HG03060 (cell line): Measurements from ENCODE around the gene ADSL.
A peak's percentile ranks its signal among the peaks of the same experiment; 100 is the strongest.
"Not testable (repeated sequence)": the region's sequence is repeated elsewhere in the genome, so short reads cannot be mapped to it uniquely, and the experiment has no call there.

Experiments used
- ATAC-seq: cut with Tn5 transposase; IDR thresholded peaks from one replicate; pipeline ENCODE4 v1.9.1; 2021; ENCODE audit warnings: low read depth, moderate number of reproducible peaks; ENCODE audit not compliant: unreplicated experiment

The ADSL gene

DNA sequence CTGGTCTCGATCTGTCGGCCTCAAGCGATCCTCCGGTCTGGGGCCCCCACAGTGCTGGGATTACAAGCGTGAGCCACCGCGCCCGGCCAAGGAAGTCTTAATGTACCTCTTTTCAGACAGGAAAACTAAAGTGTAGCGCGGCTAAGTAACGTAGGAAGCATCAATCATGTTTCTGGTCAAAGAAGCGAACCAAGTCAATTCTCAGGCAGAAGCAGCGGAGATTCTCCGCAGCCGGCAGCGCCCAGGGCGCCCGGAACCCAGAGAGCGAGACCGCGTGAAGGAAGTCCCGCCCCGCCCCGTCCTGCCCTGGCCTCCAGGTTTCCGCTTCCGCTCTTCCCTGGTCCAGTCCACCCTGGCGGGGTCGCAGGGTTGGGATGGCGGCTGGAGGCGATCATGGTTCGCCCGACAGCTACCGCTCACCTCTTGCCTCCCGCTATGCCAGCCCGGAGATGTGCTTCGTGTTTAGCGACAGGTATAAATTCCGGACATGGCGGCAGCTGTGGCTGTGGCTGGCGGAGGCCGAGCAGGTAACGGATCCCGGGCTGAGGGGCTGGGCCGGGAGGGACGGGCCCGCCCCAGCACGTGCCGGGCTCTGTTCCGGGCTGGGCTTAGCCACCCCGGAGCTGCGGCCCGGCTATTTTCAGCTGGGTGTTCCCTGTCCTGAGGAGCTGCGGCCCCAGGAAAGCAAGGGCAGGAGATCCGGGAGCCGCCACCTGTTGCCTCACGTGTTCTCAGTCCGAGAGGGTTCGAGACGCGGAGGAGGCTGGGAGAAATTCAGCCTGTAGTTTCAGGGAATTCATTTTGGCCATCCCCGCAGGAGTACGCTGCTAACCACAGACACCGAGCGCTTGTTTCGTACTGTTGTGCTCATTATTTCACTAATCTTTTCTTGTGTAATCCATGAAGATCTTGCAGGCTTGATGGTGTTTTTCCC is at the start of gene ADSL:
ADSL (plus strand) TSS at position 316 of the 934 bp plus-strand sequence; CDS start at position 375, 59 bp downstream.
- ATAC-seq: peak; percentile 45

DNA sequence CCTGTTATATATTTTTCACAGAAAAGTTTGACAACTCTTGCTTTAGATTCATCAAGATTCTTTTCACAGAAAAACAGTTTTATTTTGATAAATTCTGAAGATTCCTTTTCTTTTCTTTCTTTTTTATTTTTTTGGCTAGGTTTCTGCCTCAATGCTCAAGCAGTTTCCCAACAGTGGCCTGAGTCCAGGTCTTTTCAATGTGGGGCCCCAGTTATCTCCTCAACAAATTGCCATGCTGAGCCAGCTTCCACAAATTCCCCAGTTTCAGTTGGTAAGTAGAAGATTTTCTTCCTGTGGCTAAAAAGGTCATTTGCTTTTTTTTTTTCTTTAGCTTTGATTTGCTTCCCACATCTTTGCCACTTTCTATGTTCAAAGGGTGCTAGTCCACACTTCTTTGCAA is 46.0 kb upstream of the ADSL start:
- no peak for ATAC-seq

DNA sequence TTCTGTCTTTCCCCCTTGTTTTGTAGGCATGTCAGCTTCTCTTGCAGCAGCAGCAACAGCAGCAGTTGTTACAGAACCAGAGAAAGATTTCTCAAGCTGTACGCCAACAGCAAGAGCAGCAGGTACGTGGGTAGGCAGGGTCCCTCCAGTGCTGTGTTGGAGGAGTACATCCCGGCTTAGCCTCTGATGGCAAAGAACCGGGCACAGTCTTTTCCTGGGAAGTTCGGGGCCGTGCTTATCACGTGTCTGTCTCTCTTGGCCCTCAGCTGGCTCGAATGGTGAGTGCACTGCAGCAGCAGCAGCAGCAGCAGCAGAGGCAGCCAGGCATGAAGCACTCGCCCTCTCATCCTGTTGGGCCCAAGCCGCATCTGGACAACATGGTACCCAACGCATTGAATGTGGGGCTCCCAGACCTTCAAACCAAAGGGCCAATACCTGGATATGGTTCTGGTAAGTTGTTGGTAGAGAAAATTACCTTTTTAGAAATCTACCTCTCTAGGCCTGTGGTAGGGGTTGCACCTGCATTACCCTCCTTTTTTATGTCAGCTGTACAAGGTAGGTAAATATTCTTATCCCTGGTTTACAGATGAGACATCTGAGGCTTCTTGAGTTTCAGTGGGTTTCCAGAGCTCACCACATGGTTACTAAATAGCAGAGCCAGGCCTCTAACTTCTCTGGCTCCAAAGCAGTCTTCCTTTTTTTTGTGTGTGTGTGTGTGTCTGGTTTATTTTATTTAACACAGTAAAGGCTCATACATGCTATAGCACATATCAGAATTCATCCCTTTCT is 45.2 kb upstream of the ADSL start:
- ATAC-seq: no peak

DNA sequence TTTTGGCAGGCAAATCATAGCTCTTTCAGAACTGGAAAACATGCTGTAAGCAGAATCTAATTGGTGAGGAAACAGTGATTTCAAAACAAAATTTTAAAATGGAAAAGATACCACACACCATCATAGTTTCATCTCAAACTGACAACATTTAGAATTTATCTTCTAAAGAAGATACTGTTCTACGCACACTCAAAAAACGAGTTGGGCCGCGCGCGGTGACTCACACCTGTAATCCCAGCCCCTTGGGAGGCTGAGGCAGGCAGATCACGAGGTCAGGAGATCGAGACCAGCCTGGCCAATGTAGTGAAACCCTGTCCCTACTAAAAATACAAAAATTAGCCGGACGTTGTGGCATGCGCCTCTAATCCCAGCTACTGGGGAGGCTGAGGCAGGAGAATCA is 44.2 kb upstream of the ADSL start:
- ATAC-seq: no peak

DNA sequence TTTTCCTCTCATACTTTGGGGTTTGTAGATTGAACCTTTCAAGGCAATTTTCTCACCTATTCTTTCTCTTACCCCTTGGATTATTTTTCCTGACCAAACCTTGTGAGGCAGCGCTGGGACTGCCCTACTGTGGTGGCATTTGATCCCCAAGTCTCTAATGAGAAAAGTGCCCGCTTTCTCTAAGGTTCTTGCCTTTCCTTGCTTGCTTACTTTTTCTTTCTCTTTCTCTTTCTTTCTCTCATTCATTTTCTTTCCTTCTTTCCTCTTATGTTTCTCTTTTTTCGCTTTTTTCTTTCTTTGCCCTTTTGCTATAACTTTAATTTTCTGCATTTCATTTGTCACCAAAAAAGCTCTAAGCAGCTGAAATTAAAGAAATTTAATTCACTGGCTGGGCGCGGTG is 40.7 kb upstream of the ADSL start:
- ATAC-seq: no peak

DNA sequence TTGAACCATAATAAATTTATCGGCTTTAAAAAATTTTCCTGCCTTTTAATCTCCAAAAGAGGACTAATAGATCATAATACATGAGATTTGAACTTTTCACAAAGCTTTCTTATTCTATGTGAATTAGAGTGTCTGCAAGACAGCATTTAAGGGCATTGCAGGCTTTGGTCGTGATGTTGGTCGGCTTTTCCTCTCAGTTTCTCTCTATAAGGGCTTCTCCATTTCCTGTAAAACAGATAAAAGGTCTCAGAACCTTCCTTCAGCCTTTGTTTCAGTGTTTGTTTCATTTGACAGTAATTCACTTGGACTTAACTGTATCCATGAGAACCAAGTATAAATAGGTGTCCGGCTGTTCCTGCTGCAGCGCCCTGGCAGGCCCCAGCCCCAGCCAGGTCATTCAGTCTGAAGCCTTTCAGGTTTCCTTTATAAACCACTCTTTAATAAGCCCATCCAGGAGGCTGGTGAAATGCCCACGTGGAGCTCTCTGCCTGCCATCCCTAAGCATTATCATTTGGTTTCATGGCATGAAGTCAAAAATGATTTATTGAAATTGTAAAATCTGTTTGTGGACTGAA is 37.2 kb upstream of the ADSL start:
- ATAC-seq: no peak

DNA sequence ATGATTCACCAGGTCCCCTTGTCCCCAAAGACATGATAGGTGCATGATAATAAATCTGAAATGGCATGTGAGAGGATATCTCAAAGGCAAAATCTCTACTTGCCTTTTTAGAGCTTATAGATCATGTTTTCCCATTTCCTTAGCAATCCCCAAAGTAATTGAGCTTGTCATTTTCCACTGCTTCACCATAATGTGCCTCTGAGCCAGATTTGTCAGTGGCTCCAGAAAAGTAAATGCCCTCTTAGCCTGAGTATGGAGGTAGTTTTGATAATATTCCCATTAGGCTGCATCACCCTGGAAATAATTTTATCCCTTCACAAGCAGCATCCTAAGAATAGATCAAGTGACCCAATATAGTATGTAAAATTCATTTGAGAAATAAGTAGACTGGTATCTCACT is 36.7 kb upstream of the ADSL start:
- ATAC-seq: no peak

DNA sequence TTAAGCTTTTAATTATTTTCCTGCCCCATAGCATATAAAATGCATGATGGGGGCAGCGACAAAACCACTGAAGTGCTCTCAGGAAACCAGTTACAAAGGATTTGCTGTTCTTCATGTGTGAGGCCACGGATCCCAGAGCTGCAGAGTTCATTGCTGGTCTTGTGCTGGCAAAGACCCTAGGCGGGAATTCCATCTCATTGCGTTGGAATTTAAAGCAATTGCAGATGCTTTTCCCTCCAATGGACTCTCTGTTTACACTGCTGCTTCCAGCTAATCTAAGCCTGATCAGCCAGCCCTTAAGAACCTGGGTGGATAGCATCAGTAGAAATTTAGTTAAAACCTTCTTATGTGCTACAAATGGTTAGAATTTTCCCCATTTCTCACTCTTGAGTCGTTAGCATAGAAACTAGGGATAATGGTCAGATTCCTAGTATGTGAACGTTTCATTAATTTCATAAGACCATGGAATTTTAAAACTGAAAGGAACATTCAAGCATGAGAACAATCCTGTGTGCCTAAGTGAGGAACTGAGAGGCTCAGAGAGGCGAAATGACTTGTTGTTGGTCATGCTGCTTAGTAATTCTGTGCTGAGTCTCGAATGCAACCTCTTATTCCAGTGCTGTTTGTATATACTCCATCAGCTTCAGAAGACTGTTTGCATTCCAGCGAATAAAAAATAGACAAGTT is 36.1 kb upstream of the ADSL start:
- no peak for ATAC-seq

DNA sequence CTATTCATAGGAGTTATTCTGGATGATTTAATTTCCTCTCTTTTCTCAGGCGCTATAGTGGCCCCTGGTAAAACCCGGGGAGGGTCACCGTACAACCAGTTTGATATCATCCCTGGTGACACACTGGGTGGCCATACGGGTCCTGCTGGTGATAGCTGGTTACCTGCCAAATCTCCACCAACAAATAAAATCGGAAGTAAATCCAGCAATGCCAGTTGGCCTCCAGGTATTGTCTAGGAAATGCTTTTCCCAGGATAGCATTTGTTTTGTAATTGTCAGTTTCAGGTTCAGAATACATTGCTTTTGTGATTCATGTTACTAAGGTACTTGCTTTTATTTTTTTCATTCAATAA is 35.6 kb upstream of the ADSL start:
- ATAC-seq: no peak

DNA sequence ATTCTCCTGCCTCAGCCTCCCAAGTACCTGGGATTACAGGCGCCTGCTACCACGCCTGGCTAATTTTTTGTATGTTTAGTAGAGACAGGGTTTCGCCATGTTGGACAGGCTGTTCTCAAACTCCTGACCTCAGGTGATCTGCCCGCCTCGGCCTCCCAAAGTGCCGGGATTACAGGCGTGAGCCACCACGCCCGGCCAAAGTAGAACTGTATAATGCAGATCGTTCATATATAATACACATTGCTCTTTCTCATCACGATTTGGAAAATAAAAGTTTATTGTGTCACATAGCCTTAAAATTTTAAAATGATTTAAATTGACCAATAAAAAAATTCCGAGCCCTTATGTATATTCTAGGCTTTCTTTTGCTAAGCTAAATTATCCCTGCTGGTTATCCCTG is 34.7 kb upstream of the ADSL start:
- ATAC-seq: not testable (repeated sequence)

DNA sequence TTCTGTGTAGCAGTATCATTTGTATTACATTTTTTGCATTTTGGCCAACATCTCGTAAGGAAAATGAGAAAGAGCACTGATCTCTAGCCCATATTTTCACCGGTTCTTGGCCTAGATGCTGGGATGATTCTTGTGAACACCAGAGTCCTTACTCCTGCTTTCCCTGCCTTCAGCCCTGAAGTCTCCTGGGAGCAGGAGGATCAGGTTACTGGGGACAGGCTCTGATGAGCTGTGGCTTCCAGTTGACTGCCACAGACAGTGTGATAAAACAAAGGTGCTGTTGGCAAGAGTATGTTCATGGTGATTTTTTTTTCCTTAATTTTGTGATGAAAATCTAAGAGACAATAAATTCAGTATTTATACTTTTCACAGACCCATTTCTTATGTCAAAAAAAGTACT is 34.2 kb upstream of the ADSL start:
- no peak for ATAC-seq

DNA sequence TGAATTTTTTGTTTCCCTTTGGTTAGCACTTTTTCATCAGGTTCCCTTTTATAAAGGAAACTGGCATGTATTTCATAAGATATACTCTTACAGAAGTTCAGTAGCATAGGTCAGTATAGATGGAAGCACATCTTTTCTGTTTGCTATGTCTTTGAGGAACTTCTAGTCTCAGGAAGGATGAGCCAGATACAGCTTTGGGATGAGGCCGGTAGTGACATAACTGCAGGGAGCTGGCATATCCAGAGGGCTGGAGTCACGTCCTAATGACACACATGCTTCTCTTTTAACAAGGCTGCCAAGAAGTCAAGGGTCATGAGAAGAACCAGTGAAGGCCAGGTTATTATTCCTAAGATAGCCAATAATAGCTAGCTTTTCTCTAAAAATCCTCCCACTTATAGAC is 33.3 kb upstream of the ADSL start:
- no peak for ATAC-seq

DNA sequence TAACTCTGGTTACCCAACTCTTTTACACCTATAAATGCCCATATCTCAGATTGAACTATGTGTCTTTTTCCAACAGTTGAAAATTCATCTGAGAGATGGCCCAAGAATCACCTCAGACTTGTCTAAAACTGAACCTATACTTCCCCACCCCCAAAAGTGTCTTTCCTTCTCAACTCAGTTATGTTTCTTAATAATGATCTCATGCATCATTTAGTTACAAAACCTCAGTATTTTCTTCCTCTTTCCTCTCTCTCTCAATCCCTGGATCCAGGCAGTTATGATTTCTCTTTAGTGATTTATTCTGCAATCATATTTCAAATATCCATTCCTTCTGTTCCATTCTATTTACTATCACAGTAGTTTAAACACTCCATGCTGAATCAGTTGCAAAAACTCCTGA is 32.3 kb upstream of the ADSL start:
- no peak for ATAC-seq

DNA sequence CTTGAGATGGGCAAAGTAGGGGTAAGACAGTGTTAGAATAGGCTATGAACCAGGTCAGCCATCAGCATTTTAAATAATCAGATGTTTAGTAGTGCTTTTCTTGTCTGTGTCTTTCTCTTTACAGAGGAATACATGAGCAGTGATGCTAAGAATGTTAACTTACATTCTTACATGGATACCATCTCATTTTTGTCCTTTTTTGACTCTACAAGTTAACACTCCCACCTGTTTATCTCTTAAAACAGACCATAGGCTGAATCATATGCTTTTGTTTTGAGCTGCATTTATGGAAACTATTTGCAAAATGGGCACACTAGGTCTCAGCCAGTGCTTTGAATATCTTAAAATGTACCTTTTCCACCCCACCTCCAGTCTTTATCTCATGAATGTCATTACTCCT is 25.6 kb upstream of the ADSL start:
- ATAC-seq: no peak

DNA sequence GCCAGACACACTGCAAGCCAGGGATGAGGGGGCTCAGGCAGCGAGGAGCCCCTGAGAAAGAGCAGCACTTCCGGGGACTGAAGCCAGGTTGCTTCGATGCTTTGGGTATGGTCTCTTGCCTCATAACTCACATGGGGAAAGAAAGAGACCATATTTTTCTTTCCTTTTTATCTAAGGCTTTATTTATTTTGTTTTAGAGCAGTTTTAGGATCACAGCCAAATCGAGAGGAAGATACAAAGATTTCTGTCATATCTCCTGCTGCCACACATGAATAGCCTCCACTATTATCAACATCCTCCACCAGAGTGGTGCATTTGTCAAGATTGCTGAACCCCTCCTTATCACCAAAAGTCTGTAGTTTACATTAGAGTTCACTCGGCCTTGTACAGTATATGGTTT is 24.3 kb upstream of the ADSL start:
- ATAC-seq: no peak

DNA sequence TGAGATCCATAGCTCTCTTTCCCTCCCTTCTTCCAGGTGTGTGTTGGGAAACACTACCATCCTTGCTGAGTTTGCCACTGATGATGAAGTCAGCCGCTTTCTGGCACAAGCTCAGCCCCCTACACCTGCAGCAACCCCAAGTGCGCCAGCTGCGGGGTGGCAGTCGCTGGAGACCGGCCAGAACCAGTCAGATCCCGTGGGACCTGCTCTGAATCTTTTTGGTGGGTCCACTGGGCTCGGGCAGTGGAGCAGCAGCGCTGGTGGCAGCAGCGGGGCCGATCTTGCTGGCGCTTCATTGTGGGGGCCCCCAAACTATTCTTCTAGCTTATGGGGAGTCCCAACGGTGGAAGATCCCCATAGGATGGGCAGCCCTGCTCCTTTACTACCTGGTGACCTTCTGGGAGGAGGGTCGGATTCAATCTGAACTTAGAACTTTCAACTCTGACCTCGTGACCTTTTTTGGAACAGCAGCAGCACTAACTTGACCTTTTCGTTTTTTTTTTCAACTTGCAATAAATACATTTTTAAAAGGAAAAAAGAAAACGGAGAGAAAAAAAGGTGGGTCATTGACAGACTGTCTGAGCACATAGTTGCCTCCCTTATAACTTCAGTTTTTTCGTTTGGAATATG is 23.4 kb upstream of the ADSL start:
- ATAC-seq: no peak

DNA sequence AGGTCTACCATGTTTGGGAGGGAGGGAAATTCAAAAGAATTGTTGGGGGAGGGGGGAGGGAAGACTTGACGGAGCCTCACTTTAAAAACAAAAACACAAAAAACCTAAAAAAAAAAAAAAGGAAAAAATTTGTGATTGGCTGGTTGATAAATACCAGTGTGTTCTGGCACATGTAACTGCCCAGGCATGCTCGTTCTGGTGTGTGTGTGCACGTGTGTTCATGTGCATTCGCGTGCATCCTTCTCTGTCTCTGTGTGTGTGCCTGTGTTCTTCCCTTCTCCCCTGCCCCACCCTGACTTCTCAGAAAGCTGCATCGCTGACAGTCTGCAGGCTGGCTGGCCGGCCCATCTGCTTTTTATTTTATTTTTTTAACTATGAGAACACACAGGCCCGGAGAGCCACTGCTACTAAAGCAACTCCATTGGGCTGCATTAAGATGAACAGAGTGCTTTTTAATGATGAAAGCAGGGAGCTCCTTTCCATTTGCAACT is 22.6 kb upstream of the ADSL start:
- no peak for ATAC-seq

DNA sequence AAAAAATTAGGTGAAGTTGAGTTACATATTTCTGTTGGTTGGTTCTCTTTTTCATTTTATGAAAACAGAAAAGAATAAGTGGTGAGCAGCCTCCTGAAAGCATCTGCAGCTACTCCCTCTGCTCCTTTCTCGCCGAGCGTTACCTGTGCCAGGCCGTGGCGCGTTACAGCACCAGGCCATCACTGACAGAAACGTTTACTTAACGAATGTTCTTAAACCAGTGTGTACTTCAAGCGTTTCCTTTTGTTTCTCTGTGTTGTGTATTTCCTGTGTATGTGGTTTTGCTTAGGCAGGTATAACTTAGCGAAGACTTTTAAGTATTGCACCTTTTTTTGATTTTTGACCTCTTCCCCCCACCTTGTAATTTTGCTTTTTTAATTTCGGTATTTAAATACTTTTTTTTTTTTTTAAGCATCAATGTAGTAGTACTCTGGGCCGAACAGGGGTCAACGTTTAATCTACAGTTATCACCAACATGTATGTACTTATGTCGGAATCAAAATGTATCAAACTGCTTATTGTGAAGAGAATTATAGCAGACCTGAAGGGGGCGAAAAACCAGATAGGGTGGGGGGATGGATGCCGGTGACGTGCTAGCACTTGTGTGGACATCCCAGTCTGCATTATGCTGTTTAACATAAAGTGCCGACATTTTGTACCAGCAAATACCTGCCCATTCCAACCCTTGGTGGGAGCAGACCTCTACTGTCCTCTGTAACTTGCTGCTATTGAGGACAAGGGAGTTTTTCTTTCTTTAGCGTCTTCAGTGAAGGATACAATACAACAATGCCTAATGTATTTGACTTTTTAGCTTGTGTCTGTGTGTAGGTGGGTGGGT is 21.6 kb upstream of the ADSL start:
- ATAC-seq: no peak

DNA sequence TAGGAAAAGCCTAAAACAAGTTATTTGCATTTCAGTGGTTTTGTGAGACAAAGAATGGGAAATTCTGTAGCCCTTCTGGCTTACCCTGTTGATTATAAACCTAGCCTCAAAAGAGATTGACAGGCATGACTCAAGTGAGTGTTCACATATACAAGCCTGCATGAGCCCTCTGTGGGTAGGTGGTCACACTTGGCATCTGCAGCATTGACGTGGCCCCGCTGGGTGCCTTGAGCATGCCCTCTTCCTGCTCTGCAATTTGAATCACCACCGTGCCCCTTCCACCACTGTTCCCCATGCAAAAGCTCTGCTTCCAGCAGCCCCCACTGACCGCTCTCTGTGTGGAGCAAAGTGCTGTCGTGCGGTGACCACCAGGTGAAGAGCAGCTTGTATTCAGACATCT is 21.0 kb upstream of the ADSL start:
- no peak for ATAC-seq
